Vagina (tissue), 2 donors: Measurements from ENCODE around the gene SLC2A6.

Experiments used
- CTCF ChIP-seq, 3 experiments: fragments of 450-650 bp in 2 of 3; fragments of 200-600 bp in 1 of 3; sonication (generic) in 1 of 3; IDR thresholded peaks; one replicate each; pipeline ENCODE4 v1.5.1; 2017 to 2019; ENCODE audit warnings: antibody characterized with exemption in 3 of 3, mild to moderate bottlenecking in 2 of 3, moderate library complexity in 2 of 3
- POLR2A ChIP-seq, 2 donors: fragments of 450-650 bp; IDR thresholded peaks; one replicate each; pipeline ENCODE4 v1.6.1; 2017; ENCODE audit warnings: antibody characterized with exemption in 2 of 2, mild to moderate bottlenecking in 2 of 2, moderate library complexity in 2 of 2
- POLR2AphosphoS5 ChIP-seq, 2 donors: sonication (generic); formaldehyde crosslinking; IDR thresholded peaks; one replicate each; pipeline ENCODE4 v1.9.0; 2017; ENCODE audit warnings: antibody characterized with exemption in 2 of 2, mild to moderate bottlenecking in 2 of 2, low read depth in 1 of 2; ENCODE audit not compliant: insufficient read depth in 1 of 2

DNA sequence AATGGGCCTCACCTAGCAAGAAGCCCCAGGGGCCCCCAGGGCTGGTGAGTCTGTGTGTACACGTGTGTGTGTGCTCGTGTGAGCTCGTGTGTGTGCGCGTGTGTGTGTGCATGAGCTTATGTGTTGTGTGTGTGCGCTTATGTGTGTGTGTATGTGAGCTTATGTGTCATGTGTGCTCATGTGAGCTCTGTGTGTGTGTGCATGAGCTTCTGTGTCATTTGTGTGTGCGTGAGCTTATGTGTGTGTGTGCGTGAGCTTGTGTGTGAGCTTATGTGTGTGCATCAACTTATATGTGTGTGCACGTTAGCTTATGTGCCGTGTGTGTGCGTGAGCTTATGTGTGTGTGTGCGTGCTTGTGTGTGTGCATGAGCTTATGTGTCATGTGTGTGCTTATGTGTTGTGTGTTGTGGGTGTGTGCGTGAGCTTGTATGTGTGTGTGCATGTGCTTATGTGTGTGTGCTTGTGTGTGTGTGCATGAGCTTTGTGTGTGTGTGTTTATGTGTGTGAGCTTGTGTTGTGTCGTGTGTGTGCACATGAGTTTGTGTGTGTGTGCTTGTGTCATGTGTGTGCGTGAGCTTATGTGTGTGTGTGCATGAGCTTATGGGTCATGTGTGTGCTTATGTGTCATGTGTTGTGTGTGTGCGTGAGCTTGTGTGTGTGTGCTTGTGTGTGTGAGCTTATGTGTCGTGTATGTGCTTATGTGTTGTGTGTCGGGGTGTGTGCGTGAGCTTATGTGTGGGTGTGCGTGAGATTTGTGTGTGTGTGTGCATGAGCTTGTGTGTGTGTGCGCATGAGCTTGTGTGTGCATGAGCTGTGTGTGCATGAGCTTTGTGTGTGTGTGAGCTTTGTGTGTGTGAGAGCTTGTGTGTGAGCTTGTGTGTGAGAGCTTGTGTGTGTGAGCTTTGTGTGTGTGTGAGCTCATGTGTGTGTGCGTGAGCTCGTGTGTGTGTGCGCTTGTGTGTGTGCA is 16.7 kb upstream of the SLC2A6 start:
- TF ChIP-seq CTCF (IDR thresholded peaks at IDR 0.05) = no peak
- no peak for TF ChIP-seq POLR2A (IDR thresholded peaks at IDR 0.05)
- no peak for TF ChIP-seq POLR2AphosphoS5 (IDR thresholded peaks at IDR 0.05; ENCODE audit: insufficient read depth in 1 of 2, low read depth in 1 of 2)
